ENCODE data around the gene ABCD3. TPM values are rescaled to one million over a fixed set of nuclear protein-coding genes. Genes with fewer than 3 reads are reported as not detected.
"Not testable (repeated sequence)": the region's sequence is repeated elsewhere in the genome, so short reads cannot be mapped to it uniquely, and the experiment has no call there.

Gene ABCD3
- total RNA-seq, 1 experiment from 2014 or later, result 42.5 TPM

DNA sequence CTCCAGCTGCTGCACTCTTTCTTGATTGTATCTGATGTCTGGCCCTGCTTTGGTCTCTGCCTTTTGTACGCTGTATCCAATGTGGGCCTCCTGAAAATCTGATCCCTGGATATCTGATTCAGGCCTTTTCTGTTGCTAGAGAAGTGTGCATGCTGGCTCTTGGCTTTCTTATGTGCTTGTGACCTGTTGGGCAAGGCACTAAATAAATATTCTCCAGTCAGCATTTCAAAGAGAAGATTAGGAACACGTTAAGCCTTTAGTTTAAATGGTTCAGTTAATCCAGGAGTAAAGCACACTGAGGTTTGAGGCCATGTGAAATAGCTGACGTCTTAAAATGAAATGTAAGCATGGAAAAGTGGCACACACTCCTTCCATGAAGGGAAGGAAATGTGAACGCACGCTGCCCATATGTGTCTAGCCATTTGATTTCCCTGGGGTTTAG lies 132.6 kb downstream of the ABCD3 start:
- in situ Hi-C loops (cut with HindIII; ENCODE audit: low pct_unique_long_range_greater_than_20kb, low sequenced_read_pairs), result no loop called here
- no peak for DNase-seq (ENCODE audit: low read depth, low spot score)

DNA sequence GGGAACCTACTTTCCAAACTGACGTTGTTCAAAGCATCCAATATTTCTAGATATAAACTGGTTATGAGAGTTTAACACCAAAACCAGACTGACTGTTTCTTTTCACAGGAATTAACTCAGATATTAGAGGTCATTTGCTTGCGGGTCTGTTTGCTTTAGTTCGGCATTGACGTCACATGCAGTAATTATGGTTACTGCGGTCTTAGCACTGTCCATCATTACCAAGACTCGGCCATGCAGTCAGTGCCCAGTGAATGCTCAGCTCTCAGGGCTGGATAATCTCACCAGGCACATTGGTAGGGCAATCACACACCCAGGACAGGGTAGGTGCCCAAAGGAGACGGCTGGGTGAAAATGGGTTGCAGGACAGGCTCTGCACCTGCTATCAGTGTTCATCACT lies 133.3 kb downstream of the ABCD3 start:
- in situ Hi-C loops (cut with HindIII; ENCODE audit: low pct_unique_long_range_greater_than_20kb, low sequenced_read_pairs), result no loop called here
- no peak for DNase-seq (ENCODE audit: low read depth, low spot score)

DNA sequence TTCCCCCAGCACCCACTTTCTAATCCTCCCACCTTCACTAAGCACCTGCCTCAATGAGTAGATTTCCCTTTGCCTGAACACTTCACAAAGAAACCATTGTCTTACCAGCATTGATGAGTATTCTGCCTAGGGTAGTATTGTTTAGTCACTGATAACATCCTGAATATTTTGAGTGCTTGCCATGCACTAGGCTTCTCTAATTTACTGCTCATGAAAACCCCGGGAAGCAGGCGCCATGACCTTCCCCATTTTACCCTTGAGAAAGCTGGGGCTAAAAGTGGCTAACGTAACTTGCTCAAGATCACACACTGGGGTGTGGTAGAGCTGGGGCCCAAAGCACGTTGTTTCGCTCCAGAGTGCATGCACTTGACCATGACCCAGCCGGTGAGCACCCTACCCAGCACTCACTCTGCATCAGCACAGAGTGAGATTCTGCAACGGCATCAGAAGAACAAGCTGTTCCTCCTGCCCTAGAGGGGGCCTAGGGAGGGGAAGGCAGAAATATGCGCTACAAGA lies 133.9 kb downstream of the ABCD3 start:
- in situ Hi-C loops (cut with HindIII; ENCODE audit: low pct_unique_long_range_greater_than_20kb, low sequenced_read_pairs), result no loop called here
- no peak for DNase-seq (ENCODE audit: low read depth, low spot score)

DNA sequence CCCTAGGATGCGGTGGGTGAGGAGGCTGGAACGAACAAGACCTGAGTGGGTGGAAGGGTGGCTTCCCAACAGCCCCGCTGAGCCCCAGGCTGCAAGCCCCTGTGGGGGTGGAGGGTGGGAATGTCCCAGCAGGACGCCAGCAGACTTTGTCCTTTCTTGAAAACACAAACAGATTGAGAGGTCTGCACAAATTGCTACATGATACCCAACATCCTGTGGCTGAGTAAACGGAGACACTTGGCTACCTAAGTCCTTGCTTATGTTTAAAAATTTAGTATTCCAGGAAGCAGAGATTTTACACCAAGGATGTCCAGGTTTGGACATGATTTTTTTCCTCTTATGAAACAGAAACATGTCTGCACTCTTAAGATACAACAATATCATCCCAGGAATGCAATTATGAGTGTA lies 135.1 kb downstream of the ABCD3 start:
- no peak for DNase-seq (ENCODE audit: low read depth, low spot score)
- in situ Hi-C loops (cut with HindIII; ENCODE audit: low pct_unique_long_range_greater_than_20kb, low sequenced_read_pairs), result no loop called here

DNA sequence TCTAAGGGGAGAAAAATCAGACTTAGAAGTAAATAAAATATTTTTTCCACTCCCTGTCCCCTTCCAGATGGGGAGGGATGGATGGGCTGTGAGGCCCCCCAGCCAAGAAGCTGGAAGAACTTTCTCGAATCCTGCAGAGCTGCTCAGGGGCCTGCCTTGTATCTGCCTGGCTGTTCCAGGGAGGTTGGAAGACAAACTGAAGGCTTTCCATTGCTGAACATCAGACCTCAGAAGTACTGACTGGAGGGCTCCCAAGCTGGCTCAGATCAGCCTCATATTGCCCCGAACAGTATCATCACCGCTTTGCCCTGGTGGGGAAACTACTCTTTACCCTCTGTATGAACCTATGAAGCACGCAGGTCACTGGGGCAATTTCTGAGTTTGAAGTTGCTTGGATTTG lies 135.7 kb downstream of the ABCD3 start:
- in situ Hi-C loops (cut with HindIII; ENCODE audit: low pct_unique_long_range_greater_than_20kb, low sequenced_read_pairs), result no loop called here

DNA sequence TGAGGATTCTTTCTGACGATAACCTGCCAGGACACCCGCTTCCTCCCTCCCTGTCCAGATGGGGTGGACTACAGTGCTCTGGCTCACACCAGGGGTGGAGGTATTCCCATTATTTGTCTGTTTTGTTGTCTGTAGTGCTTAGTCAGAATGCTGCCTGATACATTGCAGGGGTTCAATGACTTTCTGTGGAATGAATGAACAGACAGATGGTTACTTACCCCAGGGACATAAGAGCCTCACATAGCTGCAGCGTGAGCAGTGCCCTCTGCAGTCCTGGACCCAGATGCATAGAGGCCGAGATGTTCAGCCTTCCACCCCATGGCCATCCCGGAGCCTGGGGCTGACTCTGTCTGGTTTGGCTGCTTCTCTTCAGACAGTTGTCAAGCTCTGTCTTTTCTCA lies 136.4 kb downstream of the ABCD3 start:
- in situ Hi-C loops (cut with HindIII; ENCODE audit: low pct_unique_long_range_greater_than_20kb, low sequenced_read_pairs), result no loop called here
- no peak for DNase-seq (ENCODE audit: low read depth, low spot score)

More for the DNA sequence above, 135.7 kb downstream of the ABCD3 start:
- DNase-seq (ENCODE audit: low read depth, low spot score), result no peak

DNA sequence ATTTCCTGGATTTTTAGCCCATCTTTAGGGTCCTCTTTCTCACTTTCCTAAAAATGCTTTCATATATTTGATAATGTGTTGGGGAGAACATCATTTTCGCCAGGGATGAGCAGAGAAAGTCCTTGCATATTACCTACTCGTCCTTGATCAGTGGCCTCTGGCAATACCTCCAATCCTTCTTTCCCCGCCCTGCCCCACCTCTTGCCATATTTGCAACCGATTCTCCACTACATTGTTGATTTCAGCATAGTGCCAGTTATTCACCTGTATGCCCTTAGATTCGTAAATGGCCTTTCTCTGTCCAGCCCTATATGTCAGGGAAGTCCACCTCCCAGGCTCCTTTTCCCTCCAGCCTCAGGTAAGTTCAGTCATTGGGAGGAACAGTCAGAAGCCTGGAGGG lies 136.9 kb downstream of the ABCD3 start:
- in situ Hi-C loops (cut with HindIII; ENCODE audit: low pct_unique_long_range_greater_than_20kb, low sequenced_read_pairs), result no loop called here

DNA sequence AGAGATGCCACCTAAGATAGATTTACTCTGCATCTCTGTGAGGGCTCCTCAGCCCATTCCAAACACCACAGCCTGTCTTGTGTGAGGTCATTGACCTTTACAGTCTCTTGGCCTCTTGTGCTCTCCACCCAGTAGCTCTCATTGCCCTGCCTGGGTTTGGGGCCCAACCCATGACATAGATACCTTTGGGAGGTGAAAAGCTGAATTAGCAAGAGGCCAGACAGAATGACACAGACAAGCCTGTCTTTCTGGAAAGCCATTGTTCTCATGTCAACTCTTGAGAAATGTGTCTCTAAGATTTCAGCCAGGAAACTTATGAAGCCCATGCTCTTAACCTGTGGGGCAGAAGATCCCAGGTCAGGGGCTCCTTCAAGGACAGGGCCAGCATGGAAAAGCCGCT lies 141.7 kb downstream of the ABCD3 start:
- DNase-seq (ENCODE audit: low read depth, low spot score), result no peak
- in situ Hi-C loops (cut with HindIII; ENCODE audit: low pct_unique_long_range_greater_than_20kb, low sequenced_read_pairs), result no loop called here

More for the DNA sequence above, 136.9 kb downstream of the ABCD3 start:
- DNase-seq (ENCODE audit: low read depth, low spot score), result no peak

DNA sequence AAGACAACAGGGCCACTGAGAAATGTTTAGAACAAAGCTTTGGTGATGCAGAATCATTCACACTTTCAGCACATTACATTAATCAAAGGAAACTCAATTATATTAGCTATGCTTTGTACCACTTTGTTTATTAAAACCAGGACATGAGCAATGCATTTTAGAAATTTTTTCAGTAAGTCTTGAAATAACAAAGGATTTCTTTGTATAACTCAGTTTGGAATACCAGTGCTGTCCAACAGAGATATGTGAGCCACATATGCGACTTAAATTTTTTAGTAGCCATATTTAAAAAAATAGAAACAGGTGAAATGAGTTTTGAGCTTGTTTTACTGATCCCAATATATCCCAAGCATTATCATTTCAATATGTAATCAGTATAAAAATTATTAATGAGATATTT lies 142.1 kb downstream of the ABCD3 start:
- no peak for DNase-seq (ENCODE audit: low read depth, low spot score)
- in situ Hi-C loops (cut with HindIII; ENCODE audit: low pct_unique_long_range_greater_than_20kb, low sequenced_read_pairs), result no loop called here

DNA sequence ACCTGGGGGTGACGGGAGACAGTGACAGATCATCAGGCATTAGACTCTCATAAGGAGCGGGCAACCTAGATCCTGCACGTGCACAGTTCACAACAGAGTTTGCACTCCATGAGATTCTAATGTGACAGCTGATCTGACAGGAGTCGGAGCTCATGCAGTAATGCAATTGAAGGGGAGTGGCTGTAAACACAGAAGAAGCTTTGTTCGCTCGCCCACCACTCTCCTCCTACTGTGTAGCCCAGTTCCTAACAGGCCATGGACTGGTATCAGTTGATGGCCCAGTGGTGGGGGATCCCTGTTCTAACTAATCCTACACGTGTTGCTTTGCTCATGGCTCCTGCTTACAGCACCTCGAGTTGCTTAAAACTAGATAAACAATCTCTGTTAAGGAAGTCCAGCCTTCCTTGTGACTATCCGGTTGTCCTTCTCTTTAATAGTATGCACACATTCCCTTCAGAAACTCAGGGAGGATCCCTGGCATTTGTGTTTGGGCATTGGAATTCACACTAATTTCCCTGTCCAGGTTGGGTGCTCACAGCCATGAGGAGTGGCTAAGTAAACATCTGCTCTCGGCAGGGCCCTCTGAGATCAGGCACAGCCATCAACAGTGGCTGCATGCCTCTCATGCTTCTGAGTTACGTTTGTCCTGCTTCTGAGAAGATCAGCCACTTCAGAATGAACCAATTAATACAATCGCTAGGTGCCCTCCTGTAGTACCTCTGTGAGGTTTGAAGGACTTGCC lies 144.5 kb downstream of the ABCD3 start:
- in situ Hi-C loops (cut with HindIII; ENCODE audit: low pct_unique_long_range_greater_than_20kb, low sequenced_read_pairs), result no loop called here
- DNase-seq (ENCODE audit: low read depth, low spot score), result no peak

DNA sequence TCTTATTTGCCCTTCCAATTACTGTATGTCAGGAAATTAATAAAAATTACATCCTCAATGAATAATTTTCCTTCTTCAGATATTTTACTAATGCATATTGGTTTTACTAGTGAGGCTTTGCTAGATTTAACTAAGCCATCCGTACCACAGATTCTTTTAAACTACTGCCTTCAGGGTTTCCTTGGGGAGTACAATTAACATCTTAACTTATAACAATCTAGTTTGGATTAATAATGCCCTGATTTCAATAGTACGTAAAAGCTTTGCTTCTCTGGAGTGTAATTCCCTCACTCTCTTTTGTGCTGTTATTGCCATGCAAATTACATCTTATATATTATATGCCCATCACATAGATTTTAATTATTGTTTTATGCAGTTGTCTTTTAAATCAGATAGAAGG lies 147.7 kb downstream of the ABCD3 start:
- in situ Hi-C loops (cut with HindIII; ENCODE audit: low pct_unique_long_range_greater_than_20kb, low sequenced_read_pairs), result no loop called here
- no peak for DNase-seq (ENCODE audit: low read depth, low spot score)

DNA sequence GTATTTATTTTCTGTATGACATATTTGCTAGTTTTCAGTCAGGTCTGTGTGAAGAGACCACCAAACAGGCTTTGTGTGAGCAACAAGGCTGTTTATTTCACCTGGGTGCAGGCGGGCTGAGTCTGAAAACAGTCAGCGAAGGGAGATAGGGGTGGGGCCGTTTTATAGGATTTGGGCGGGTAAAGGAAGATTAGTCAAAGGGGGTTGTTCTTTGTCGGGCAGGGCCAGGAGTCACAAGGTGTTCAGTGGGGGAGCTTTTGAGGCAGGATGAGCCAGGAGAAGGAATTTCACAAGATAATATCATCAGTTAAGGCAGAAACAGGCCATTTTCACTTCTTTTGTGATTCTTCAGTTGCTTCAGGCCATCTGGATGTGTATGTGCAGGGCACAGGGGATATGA lies 148.2 kb downstream of the ABCD3 start:
- DNase-seq (ENCODE audit: low read depth, low spot score); in situ Hi-C loops (cut with HindIII; ENCODE audit: low pct_unique_long_range_greater_than_20kb, low sequenced_read_pairs): not testable (repeated sequence)

DNA sequence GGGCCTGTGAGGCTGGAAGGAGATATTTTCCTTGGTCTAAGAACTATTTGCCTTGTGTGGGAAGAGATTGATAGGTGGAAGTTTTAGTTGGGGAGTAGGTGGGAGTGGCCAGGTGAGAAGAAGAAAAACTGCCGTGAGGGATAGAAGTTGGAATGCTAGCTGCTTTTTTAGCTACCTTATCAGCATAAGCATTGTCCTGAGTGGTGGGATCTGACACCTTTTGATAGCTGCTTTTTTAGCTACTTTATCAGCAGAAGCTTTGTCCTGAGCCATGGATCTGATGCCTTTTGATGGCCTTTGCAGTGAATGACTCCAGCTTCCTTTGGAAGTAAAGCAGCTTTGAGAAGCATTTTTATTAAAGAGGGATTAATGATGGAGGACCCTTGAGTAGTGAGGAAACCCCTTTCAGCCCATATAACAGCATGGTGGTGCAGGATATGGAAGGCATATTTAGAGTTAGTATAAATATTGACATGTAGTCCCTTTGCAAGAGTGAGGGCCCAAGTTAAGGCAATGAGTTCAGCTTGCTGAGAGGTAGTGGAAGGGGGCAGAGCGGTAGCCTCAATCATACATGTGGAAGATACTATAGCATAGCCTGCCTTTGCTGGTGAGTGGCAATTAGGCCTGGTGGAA lies 149.9 kb downstream of the ABCD3 start:
- DNase-seq (ENCODE audit: low read depth, low spot score); in situ Hi-C loops (cut with HindIII; ENCODE audit: low pct_unique_long_range_greater_than_20kb, low sequenced_read_pairs): not testable (repeated sequence)

Other genes with a start within 250 kb of the ABCD3 start
- 4.0 and 4.5 TPM in 2 replicates for gene ARHGAP29, start 180.8 kb upstream of the ABCD3 start, total RNA-seq (2014; rRNA removed; shearing (Covaris generic))
- 3.0 and 5.1 TPM in 2 replicates for gene F3, start 123.4 kb downstream of the ABCD3 start, total RNA-seq (2014; rRNA removed; shearing (Covaris generic))